Left ventricle myocardium inferior (tissue), 1 donor: ENCODE measurements around the gene HSBP1L1. TPM values are rescaled to one million over a fixed set of nuclear protein-coding genes. Genes with fewer than 3 reads are reported as not detected.

ENCODE experiments used
- DNase-seq: peaks from one replicate; pipeline ENCODE4 v3.0.0-alpha.2; 2020
- H3K27ac ChIP-seq: fragments of 200-600 bp; replicated peaks from 2 replicates; pipeline ENCODE4 v1.8.0; 2021
- H3K27me3 ChIP-seq: fragments of 200-600 bp; 2 replicates; pipeline ENCODE4 v1.8.0; 2021; ENCODE audit warnings: low read depth
- H3K36me3 ChIP-seq: fragments of 200-600 bp; 2 replicates; pipeline ENCODE4 v1.8.0; 2021
- H3K4me1 ChIP-seq: fragments of 200-600 bp; 2 replicates; pipeline ENCODE4 v1.8.0; 2021
- H3K4me3 ChIP-seq: fragments of 200-600 bp; 2 replicates; pipeline ENCODE4 v1.8.0; 2021; ENCODE audit warnings: mild to moderate bottlenecking, moderate library complexity
- H3K9me3 ChIP-seq: fragments of 200-600 bp; replicated peaks from 2 replicates; pipeline ENCODE4 v1.8.0; 2021
- intact Hi-C: fragments of 100-400 bp; cut with micrococcal nuclease; formaldehyde crosslinking; loops from one replicate; pipeline ENCODE4 v1.11.0; 2022
- total RNA-seq: library from RNA; stranded (reverse); fragmentation: NEBNext Ultra II Directional; extraction: Animal tissue kit (Norgen Biotek cat#: 25700); gene quantifications from one replicate; pipeline ENCODE4 v1.2.1, GENCODE V29; 2021
- TF ChIP-seq, protein P1 (sequence below): fragments of 200-600 bp; IDR thresholded peaks from 2 replicates; pipeline ENCODE4 v1.8.0; 2021; ENCODE audit warnings: antibody characterized with exemption, mild to moderate bottlenecking, borderline replicate concordance
- donor health status: DM: no; HTN: yes; CAD: no; lungs with severe emphysema.

The HSBP1L1 gene
- total RNA-seq, 1 donor from 2014 or later, result 12.2 TPM

DNA sequence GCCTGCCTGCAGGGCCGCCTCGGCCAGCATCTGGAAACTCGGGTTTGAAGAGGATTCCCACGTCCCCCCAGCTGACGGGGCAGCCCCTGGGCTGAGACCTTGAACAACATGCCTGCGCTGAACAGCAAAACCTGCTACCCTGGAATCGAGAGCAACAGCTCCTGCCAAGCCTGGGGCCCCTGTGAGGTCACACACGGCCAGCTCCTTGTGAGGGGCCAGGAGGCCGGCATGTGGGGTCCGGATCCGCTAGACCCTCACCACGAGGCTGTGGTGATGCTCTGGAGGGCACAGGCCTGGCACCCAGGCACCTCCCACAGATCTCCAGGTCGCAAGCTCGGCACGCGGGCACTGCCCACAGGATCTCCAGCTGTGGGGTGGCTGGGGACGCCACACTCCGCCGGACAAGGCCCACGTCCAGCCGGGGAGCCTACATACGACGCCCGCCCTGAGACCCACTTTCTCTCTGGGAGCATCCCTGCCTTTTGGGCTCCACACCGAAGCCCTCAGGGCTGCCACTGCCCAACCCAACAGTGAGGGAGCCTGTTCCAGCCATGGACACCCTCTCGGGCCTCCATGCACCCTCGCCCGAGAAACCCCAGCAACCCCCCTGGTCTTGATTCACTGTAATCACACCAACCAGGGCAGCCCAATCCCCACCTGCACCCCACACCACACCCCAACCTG is 47.1 kb upstream of the HSBP1L1 start:
- no peak for DNase-seq
- intact Hi-C loops, result no loop called here
- no peaks in the 10 kb centered on the region for H3K9me3 ChIP-seq
- TF ChIP-seq, protein P1, sequence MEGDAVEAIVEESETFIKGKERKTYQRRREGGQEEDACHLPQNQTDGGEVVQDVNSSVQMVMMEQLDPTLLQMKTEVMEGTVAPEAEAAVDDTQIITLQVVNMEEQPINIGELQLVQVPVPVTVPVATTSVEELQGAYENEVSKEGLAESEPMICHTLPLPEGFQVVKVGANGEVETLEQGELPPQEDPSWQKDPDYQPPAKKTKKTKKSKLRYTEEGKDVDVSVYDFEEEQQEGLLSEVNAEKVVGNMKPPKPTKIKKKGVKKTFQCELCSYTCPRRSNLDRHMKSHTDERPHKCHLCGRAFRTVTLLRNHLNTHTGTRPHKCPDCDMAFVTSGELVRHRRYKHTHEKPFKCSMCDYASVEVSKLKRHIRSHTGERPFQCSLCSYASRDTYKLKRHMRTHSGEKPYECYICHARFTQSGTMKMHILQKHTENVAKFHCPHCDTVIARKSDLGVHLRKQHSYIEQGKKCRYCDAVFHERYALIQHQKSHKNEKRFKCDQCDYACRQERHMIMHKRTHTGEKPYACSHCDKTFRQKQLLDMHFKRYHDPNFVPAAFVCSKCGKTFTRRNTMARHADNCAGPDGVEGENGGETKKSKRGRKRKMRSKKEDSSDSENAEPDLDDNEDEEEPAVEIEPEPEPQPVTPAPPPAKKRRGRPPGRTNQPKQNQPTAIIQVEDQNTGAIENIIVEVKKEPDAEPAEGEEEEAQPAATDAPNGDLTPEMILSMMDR, result no peak
- H3K36me3 ChIP-seq, result peaks cover 51% of the 10 kb centered on the region
- H3K4me3 ChIP-seq, result no peak overlapping the region
- no peaks in the 10 kb centered on the region for H3K27me3 ChIP-seq
- peaks cover 6% of the 10 kb centered on the region for H3K4me1 ChIP-seq
- no peak overlapping the region for H3K27ac ChIP-seq

DNA sequence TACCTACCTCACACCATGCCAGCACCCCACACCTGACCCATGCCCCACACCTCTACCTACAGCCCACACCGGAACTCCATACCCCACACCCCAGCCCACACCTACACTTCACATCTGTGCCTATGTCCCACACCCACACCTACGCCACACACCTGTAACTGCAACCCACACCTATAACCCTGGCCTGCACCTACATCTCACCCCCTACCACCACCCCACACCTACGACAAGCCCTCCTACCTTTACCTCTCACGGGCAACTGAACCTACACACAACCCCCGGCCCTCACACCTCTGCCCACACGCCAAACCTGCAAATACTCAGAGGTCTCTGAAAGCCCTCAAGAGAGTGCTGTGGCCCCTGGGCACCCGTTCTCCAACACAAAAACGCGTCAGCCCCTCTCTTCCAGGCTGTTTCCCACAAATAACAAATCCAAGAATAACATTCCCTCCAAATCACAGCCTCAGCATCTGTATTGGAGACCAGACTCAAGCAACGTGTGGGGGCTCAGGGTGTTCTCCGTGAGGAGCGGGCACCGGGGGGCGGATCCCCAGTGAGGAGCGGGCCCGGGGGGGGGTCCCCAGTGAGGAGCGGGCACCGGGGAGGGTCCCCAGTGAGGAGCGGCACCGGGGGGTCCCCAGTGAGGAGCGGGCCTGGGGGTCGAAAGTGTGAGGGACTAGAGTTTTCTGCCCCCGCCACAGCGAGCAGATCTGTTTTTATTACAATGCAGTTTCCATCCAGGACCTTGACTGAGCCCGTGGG is 46.4 kb upstream of the HSBP1L1 start:
- Histone ChIP-seq H3K4me1 (peaks cover 2% of the 10 kb centered on the region), H3K9me3 (no peaks in the 10 kb centered on the region), H3K27ac (no peak overlapping the region), H3K4me3 (no peak overlapping the region), H3K36me3 (peaks cover 45% of the 10 kb centered on the region), H3K27me3 (no peaks in the 10 kb centered on the region)
- TF ChIP-seq, protein P1, result no peak
- intact Hi-C loops, result no loop called here
- DNase-seq, result no peak

DNA sequence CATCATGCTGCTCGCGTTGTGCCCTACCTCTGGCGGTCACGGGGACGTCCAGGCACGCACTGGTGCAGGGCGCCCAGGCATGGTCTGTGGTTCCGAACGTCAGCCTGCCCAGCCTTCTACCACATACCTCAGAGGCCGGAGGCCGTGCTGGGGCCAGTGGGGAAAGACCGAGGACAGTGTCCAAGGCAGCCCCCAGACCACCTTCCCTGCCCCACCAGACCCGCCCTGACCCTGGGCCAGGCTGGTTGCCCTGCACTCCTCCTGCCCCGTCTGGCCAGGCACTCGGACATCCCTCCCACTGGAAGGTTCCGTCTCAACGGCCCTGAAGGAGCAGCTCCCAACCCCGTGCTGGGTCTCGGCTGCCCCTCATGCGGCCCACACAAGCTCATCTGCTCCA is 45.8 kb upstream of the HSBP1L1 start:
- H3K27me3 ChIP-seq, result no peaks in the 10 kb centered on the region
- no peaks in the 10 kb centered on the region for H3K4me1 ChIP-seq
- TF ChIP-seq, protein P1, result no peak
- intact Hi-C loops, result no loop called here
- H3K36me3 ChIP-seq, result peaks cover 42% of the 10 kb centered on the region
- no peak for DNase-seq
- no peak overlapping the region for H3K4me3 ChIP-seq
- H3K9me3 ChIP-seq, result no peaks in the 10 kb centered on the region
- no peak overlapping the region for H3K27ac ChIP-seq

DNA sequence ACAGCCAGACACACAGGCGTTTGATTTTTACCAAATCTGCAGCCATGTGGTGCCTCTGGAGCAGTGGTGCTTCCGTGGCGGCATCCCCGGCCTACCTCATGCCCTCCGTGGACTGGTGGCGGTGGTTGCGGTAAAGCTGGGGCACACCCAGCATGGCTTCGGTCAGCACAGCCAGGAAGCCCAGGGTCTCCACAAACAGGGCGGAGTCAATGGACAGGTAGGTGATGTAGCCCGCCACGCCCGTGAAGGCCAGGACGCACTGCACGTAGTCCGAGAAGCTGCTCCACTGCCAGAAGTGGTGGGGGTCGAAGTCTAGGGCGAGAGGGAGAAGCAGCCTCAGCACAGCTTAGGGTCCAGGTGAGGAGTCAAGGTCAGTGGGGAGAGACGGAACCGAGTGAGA is 45.4 kb upstream of the HSBP1L1 start:
- H3K27me3 ChIP-seq, result no peaks in the 10 kb centered on the region
- no peak overlapping the region for H3K27ac ChIP-seq
- H3K36me3 ChIP-seq, result peaks cover 37% of the 10 kb centered on the region
- no peaks in the 10 kb centered on the region for H3K9me3 ChIP-seq
- TF ChIP-seq, protein P1, result no peak
- no peak overlapping the region for H3K4me3 ChIP-seq
- DNase-seq, result no peak
- intact Hi-C loops, result no loop called here
- H3K4me1 ChIP-seq, result peaks cover 2% of the 10 kb centered on the region

DNA sequence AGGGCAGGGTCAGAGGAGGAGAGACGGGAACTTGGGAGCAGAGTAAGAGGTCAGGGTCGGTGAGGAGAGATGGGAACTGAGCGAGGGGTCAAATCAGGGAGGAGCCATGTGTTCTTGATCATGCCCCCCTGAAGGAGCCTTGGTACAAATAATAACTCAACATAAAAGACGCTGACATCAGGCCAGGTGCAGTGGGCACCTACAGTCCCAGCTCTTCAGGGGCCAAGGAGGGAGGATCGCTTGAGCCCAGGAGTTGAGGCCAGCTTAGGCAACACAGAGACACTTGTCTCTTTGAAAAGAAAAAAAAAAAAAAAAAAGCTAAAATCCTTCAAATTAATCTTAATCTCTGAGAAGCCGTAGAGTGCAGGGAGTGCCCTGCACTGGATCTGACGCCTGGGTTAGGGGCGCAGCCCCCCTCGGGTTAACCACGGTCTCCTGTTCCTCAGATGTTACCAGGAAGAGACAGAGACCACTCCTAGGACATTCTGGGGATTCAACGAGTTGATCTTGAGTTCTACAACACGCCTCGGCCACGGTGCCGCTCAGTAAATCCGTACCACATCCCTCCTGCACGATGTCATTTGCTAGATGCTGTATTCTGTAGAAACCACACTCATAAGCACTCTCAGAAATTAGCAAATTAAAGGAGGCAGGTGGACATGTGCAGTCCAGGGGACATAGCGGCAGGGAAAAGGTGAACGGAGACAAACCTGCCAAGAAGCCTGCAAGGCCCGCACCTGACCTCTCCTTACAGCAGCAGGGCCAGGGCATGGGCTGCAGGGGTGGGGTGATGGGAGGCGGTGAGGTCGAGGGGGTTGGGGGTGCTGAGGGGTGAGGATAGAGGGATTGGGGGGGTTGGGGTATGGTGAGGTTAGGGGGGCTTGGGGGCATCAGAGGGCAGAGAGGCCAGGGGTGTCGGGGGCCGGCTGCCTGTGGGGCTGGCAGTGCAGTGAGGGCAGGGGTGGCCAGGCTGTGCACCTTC is 42.2 kb upstream of the HSBP1L1 start:
- Histone ChIP-seq H3K4me3 (no peak overlapping the region), H3K27me3 (no peaks in the 10 kb centered on the region), H3K4me1 (peaks cover 19% of the 10 kb centered on the region), H3K9me3 (no peaks in the 10 kb centered on the region), H3K36me3 (peaks cover 13% of the 10 kb centered on the region), H3K27ac (no peak overlapping the region)
- intact Hi-C loops, result no loop called here
- no peak for DNase-seq
- TF ChIP-seq, protein P1, result no peak
